Epidermal melanocyte (primary cell): ENCODE measurements around the gene BDKRB1.
A peak's percentile ranks its signal among the peaks of the same experiment; 100 is the strongest.

ENCODE experiments used
- DNase-seq: peaks from one replicate; pipeline ENCODE4 v3.0.0; 2011; ENCODE audit warnings: low spot score; ENCODE audit not compliant: insufficient read length

Gene BDKRB1

DNA sequence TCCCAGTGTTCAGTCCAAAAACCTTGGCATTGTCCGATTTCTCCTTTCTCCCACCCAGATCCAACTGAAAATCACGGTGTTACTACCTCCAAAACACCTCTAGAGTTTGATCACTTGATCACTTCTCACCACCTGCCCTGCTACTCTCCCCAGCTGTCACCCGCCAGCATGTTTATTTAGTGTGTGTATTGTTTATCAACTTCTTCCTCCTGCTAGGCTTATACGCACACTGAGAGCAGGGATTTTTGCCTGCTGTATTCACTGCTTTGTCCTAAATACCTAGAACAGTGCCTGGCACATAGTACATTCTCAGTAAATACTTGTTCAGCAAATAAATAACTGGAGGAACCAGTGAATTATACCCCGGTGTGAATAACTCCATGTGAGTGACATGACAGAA lies 5.0 kb downstream of the BDKRB1 start:
- no peak for DNase-seq

DNA sequence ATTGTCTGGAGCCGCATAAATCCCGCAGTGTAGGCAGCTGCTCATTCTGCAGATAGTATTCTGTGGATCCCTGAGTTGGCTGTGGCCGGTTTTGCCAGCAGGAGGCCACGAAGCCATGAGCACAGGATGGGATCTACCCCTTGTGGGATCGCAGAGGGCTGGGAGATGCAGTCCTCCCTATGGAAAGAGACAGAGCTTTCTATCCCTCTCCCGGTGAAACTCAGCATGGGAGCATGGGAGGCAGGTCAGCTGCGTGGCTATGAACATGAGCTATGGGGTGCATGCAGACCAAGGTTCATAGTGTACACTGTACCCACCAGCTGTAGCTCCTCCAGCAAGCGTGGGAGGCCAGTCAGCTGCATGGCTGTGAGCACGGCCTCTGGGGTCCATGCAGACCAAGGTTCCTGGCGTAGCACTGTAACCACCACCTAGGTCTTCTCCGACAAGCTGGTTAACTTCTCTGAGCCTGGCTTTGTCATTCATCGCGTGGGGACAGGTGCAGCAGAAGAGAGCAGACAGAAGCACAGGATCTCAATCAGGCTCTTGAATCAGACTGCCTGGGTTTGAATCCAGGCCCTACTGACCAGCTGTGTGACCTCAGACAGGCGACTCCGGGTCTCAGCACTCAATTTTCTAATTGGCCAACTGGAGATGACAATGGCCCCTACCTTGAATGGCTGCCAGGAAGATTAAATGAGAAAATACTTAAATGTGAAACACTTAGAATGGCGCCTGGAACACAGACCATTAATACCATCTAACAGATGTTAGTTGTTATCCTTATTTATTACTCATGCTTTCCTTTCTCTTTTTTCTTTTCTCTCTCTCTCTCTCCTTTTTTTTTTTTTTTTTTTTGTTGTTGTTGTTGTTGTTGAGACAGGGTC lies 6.0 kb downstream of the BDKRB1 start:
- no peak for DNase-seq

DNA sequence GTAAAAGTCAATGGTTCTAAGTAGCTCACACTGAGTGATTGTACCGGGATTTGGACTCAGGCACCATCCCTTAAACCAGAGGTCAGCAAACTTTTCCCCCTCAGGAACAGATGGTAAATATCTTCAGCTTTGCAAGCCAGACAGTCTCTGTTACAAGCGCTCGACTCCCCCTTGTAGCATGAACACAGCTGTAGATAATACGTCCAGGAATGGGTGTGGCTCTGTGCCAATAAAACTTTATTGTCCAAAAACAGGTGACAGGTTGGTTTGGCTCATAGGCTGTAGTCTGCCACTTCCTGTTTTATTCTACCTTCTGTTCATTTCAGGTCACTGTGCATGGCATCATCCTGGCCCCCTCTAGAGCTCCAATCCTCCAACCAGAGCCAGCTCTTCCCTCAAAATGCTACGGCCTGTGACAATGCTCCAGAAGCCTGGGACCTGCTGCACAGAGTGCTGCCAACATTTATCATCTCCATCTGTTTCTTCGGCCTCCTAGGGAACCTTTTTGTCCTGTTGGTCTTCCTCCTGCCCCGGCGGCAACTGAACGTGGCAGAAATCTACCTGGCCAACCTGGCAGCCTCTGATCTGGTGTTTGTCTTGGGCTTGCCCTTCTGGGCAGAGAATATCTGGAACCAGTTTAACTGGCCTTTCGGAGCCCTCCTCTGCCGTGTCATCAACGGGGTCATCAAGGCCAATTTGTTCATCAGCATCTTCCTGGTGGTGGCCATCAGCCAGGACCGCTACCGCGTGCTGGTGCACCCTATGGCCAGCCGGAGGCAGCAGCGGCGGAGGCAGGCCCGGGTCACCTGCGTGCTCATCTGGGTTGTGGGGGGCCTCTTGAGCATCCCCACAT lies 7.6 kb downstream of the BDKRB1 start:
- no peak for DNase-seq

DNA sequence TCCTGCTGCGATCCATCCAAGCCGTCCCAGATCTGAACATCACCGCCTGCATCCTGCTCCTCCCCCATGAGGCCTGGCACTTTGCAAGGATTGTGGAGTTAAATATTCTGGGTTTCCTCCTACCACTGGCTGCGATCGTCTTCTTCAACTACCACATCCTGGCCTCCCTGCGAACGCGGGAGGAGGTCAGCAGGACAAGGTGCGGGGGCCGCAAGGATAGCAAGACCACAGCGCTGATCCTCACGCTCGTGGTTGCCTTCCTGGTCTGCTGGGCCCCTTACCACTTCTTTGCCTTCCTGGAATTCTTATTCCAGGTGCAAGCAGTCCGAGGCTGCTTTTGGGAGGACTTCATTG lies 8.2 kb downstream of the BDKRB1 start:
- no peak for DNase-seq

DNA sequence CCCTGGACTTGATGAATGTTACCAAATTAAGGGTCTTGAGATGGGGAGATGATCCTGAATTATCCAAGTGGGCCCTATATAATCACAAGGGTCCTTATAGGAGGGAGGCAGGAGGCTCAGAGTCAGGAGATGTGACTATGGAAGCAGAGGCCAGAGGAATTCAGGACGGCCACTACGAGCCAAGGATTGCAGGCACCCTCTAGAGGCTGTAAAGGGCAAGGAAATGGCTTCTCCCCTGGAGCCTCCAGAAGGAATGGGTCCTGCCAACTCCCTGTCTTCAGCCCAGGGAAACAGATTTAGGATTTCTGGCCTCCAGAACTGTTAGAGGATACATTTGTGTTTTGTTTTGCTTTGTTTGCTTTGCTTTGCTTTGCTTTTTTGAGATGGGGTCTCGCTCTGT lies 8.8 kb downstream of the BDKRB1 start:
- no peak for DNase-seq

DNA sequence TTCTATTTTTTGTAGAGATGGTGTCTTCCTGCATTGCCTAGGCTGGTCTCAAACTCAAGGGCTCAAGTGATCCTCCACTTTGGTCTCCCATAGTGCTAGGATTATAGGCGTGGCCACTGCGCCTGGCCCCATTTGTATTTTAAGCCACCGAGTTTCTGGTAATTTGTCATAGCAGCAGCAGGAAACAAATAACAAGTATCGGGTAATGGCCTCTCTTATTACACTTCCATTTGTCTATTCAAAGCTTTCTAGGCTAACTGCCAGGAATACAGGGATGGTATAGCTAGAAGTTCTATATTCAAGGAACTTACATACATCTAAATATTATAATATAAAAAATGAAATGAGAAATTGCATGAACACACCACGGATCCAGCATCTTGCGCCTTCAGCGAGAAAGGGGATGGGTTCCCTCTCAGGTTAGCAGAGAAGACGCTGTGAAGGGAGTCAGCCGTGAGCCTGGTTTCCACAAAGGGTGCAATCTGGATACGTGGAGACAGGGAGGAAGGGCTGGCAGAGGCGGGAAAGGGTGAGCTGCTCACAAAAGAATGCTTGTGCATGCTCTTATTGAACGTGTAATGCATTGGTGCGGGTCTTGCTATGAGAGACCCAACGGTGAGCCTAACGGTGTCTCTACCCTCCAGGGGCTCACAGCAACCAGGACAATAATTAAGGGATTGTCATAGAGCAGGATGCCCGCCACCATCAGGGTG lies 9.5 kb downstream of the BDKRB1 start:
- no peak for DNase-seq

DNA sequence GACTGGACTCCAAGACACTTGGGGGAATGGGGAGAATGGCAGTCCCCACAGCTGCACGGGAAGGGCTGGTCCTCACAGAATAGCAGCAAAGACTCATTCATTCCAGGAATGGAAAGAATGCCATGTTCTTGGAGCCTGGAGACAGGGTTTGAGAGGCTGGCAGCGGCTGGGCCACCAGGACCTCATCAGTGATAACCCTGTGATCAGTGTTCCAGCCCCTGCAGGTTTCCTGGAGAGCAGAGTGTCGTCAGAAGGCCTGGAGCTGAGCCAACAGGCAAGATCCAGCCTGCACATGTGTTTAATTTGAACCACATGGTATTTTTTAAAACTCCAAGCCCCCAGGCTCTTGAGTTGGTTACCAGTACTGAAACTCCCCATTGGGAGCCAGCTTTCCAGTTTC lies 11.3 kb downstream of the BDKRB1 start:
- DNase-seq = peak; percentile 88

DNA sequence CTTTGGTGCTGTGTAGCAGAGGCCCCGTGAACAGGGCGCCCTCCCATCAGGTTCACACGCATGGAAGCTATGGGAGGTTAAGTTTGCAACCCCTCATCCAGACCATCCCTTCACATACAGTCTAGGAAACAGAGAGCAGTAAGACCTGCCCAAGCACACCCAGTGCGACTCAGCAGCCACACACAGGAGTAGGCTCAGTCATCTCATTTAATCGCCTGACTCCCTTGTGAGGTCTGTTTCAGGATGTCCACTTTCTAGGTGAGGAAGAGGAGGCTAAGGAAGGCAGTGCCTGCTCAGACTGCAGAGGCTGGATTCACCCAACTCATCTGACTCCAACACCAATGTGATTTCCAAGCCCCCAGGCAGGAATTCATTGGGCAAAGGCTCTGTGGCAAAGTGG lies 11.9 kb downstream of the BDKRB1 start:
- no peak for DNase-seq

DNA sequence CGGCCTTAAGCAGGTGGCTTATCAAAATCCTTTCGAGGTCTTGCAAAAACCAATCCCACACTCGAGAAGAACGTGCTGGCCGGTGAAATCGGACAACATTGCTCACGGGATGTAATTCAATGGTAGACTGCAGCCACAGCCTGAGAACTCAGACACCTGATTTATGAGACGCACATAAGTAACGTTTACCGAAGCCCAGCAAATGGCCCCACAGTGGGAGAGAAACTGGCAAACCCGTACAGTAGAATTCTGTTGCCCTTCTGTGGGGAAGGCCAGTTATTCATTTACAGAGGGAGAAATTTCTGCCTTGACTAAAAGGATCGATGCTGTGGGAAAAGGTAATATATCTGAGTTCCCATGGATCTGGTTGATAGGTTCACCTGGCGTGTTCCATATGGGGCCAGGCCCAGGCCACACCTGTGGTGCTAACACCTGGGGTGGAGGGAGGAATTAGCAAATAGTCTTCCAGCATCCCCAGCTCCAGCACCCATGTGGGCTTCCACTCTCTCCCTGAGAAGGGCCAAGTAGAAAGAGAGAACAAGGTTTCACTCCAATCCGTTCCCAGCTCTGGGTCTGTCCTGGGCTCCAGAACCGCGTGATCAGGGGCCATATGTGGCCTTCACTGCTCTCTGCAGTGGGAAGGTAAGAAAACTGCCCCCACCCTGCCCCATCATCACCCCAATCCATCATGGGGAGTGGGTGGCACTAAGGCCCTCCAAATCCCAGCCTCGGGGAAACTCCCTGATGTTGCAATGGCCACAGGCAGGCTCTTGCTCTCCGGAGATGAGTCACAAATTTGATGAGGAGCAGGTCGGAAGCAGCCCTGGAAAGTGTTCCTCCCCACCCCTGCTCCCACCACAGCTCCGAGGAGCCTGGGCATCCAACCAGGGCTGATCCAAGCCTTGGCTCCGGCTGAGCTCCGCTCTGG lies 12.7 kb downstream of the BDKRB1 start:
- DNase-seq = no peak

DNA sequence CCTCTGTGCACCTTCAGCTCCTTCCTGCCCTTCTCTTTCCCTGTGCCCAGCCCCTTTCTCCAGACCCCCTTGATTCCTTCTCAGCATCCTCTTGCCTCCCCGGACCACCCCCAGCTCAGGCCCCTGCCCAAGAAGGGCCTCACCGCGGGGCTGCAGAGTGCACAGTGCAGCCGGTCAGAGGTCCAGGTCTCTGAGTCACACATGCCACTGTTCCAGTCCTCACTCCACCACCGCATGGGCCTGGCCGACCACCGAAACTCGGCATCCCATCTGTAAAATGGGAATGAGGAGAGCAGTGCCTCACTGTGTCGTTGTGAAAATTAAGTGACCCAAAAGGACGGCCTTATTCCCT lies 13.3 kb downstream of the BDKRB1 start:
- no peak for DNase-seq

DNA sequence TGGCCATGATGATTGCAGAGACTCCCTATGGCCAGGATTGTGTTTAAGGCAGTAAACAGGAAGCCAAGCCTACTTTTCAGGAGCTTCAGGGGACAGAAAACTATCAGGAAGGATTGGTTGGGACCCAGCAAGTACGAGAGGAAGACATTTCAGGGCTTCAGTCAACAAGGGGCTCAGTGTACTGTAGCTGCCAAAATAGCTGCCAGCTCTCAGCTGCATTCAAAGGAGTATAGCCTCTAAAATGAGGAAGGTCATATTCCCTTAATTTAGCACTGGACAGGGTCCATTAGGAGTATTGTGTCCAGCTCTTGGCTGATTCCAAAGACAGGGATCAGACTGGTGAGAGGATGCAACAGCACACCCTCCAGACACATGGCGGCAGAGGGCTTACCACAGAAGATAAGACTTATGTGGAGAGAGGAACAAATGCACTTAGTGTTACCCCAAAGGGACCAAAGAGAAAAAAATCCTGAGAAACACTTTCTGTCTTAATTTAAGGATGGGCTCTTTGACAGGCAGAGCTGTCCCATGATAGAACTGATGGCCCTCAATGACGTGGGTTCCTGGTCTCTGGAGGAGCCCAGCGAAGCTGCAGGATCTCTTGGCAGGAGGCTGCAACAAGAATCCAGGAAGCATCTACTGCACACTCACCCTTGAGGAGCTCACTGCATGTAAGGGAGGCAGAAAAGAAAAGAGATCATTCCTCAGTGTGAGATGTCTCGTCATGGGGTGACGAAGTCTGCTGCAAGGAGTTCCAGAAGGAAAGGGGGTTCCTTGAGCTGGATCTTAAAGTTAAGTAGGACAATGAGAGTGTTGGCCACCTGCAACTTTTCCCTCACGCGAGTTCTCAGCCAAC lies 14.8 kb downstream of the BDKRB1 start:
- DNase-seq = no peak

DNA sequence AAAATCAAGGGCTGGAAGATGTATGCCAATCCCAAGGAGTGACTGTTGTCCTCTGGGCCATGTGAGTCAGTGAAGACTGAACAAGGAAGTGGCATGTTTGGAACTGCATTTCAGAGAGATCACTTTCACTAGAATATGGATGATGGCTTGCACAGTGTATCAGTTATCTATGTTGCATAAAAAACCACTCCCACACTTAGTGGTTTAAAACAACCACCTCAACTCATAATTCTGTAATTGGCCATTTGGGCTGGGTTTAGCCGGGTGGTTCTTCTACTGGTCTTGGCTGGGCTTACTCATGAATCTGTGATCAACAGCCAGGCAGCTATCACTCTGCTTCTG lies 15.4 kb downstream of the BDKRB1 start:
- no peak for DNase-seq

DNA sequence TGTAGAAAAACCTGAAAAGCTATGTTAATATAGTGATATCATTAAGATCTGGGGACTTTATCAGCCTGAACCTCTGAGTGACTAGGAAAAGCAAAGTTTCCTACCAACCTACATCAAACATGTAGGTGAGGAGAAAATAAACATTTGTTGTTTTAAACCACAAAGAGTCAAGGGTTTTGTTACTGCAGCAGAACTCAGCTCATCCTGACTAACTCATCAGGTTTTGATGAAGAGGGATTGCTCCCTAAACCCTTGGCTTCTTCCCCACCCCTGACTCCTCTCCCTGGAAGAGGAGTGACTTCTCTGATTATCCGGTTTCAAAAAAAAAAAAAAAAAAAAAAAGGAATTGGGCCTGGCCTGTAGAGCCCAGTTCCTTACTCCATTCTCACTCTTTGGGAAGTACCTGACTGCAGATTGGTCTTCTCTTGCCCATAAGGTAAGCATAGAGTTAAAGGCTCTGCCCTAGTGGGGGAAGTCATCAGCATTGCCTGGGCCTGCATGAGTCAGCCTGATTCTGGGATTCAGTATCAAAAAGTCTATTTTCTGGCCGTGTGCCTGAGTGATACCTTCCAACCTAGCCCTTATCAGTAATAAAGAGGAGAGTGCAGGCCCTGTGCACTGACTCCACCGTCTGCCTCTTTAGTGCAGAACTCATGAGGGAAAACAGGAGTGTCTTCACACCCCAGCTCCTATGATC lies 16.9 kb downstream of the BDKRB1 start:
- no peak for DNase-seq

DNA sequence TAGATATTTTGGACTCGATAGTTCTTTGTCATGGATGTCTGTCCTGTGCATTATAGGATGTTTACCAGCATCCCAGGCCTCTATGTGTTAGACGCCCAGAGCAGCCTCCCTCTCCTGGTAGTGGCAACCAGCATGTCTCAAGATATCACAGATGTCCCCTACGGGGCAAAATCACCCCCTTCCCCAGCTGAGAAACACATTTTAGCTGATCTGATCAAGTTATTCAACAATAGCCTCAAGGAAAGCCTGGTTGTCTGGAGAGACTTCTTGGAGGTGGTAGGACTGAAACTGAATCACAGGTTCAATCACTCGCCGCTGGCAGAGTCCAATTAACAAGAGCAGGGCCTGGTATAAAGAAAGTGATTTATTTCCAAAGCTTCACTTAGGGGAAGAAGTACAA lies 17.6 kb downstream of the BDKRB1 start:
- DNase-seq = no peak

DNA sequence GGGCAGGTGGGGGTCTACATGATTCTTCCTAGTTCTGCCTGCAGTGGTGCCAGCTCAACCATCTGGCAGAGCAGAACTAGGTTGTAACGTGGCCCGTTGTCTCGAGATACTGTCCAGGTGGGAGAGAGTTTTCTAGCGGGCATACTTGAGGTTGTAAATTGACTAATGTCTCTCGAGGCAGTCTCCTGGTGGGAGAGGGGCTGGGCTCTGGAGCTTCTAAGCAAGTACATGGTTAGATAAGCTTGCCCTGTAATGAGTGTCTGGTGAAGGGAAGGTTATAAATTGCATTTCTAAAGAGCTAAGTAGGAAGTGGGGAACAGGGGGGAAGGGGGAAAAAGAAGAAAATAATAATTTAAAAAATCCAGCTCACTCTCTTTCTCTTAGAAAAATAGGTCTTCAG lies 18.1 kb downstream of the BDKRB1 start:
- DNase-seq = no peak

DNA sequence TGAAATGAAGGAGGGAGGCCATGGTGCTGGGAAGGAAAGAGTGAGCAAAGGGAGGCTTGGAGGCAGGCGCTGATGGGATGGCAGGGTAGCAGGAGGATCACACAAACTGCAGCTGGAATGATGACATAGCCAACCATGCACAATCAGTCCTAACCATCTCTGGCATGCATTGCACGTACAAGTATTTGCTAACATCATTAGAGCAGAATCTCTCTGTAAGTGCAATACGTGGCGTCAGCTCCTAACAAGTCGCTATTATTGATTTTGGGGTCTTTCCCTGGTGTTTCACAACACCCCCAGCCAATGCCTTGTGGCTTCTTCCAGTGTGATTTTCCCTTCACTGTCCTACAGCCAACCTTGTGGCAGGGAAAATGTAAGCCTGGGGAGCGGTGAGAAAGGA lies 18.5 kb downstream of the BDKRB1 start:
- no peak for DNase-seq

DNA sequence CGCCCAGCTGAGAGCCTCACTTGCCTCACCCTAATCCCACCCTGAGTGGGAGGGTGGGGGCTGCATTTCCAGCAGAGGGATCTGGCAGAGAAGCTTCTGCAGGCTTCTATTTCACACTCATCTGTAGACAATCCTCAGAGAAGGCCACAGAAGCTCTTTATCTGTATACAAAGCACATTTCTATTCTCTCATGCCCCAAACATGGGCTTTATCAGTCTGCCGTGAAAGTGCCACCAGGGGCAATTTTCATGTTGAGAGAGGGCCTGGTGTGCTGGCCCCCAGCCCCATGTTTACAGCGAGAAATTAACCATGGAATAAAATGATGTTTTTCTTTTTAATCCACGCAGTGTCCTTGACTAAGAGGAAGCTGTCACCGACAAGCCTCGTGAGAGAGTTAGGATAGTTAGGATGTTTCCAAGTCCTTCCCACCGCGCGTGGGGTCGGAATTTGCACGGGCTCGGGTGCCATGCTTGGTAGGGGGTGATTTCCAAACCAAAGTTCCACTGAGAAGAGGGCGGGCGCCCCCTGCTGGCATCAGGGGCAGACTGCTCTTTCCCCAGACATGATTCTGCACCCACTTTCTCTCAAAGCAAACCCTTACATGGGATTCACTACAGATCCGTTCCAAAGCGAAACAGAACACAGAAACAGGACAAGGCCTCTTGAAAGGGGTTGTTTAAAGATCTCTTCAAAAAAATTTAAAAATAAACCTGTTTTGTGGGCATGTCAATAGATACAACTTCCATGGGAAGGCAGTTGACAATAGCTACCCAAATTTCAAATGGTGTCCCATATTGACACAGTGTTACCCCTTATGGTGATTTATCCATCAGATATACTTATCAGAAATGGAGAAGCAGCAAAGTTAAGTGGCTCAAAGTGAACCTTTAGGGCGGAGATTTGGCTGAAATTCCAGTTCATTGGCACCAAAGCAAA lies 19.4 kb downstream of the BDKRB1 start:
- peak; percentile 53 for DNase-seq

DNA sequence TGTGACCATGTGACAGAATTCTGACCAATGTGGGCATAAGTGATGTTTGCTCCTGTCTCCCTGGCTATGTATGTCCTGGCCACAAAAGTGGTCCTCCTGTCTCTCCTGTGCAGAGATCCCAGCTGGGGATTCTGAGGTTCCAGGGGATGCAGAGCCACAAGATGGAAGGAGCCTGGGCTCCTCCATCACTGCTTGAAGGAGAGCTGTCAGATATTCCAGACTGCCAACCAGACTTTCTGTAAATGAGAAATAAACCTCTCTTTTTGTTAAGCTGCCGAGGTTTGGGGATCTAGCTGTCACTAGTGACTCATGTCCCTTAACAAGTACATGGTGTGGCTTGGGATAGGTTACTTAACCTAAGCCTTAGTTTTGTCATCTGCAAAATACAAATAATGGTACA lies 21.9 kb downstream of the BDKRB1 start:
- DNase-seq = no peak

DNA sequence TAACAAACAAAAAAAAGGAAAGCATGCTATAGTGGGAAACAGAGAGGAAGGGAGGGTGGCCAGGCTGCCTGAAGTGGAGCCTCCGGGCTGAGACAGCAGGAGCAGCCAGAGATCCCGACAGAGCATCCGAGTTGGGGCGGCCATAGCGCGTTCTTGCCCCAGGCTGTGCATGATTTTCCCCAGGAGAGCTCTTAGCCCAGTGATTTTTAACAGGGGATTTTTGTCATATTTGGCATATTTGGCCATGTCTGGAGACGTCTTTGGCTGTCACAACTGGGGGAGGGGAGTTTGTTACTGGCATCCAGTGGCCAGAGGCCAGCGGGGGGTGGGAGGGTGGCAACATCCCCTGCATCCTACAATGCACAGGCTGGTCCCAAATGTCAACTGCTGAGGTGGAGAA lies 23.6 kb downstream of the BDKRB1 start:
- no peak for DNase-seq
